Left colon (tissue), 2 donors: ENCODE results near the gene XAGE3. TPM values are rescaled to one million over a fixed set of nuclear protein-coding genes. Genes with fewer than 3 reads are reported as not detected.
"Not testable (repeated sequence)": the region's sequence is repeated elsewhere in the genome, so short reads cannot be mapped to it uniquely, and the experiment has no call there.

Experiments used
- ATAC-seq: fragments of 200-7000 bp; cut with Tn5 transposase; one replicate; pipeline ENCODE4 v1.9.1; 2020; ENCODE audit warnings: mild to moderate bottlenecking, moderate library complexity
- DNase-seq, 2 donors: peaks; one replicate each; pipeline ENCODE4 v3.0.0-alpha.2; 2020
- intact Hi-C, 2 donors: fragments of 100-400 bp; cut with DNase I in 1 of 2; cut with micrococcal nuclease in 1 of 2; formaldehyde crosslinking; loops; one replicate each; pipeline versions ENCODE4 v1.11.2 to v1.14.0; 2022; cut with DNase I, micrococcal nuclease
- long read RNA-seq: library from polyadenylated mRNA; unstranded; transcript quantifications from one replicate; pipeline ENCODE4 v2.0.0, GENCODE V29; 2021
- total RNA-seq, 2 donors: library from RNA; stranded (reverse); fragmentation: NEBNext Ultra II Directional; extraction: Animal tissue kit (Norgen Biotek cat#: 25700); gene quantifications; one replicate each; pipeline ENCODE4 v1.2.1, GENCODE V29; 2021
- donor health status: DM: no; HTN: no; CAD: no.
- donor health status: DM: yes; HTN: yes; CAD: no.

XAGE3 gene, protein sequence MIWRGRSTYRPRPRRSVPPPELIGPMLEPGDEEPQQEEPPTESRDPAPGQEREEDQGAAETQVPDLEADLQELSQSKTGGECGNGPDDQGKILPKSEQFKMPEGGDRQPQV
- total RNA-seq: not detected
- long read RNA-seq: 0 reads

GRCh38 chrX:52867610-52868348, at the start of gene XAGE3:
TSS of gene XAGE3 (minus strand) at chrX:52868083. CDS start at chrX:52867133, 950 bp downstream.
- no peak for ATAC-seq

GRCh38 chrX:52914704-52915103, 46.8 kb upstream of the XAGE3 start:
- DNase-seq, ATAC-seq, intact Hi-C loops: not testable (repeated sequence)

More at GRCh38 chrX:52867610-52868348, at the start of gene XAGE3:
- DNase-seq: no peak
- intact Hi-C loops: no loop called here

GRCh38 chrX:52913681-52914080, 45.8 kb upstream of the XAGE3 start:
- ATAC-seq, intact Hi-C loops, DNase-seq: not testable (repeated sequence)

GRCh38 chrX:52909313-52909969, 41.6 kb upstream of the XAGE3 start:
- intact Hi-C loops, ATAC-seq, DNase-seq: not testable (repeated sequence)

DNA sequence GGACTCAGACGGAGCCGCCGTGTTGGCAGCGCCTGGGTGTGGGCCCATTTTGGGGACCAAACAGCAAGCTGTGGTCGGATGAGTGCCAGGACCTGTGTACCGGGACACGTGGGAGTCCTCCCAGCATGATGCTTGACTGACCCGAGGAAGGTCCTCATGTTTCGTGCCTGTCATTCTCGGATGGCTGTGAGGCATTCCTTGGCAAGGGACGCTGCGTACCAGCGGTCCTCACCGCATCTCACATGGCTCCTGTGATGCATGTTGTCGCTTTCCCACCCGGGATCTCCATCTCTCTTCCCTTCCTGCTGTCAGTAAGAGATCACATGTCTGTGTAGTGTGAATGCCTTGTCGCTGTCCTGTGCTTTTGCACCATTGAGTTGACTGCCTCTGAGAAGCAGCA, 40.0 kb upstream of the XAGE3 start:
- intact Hi-C loops, ATAC-seq: not testable (repeated sequence)

DNA sequence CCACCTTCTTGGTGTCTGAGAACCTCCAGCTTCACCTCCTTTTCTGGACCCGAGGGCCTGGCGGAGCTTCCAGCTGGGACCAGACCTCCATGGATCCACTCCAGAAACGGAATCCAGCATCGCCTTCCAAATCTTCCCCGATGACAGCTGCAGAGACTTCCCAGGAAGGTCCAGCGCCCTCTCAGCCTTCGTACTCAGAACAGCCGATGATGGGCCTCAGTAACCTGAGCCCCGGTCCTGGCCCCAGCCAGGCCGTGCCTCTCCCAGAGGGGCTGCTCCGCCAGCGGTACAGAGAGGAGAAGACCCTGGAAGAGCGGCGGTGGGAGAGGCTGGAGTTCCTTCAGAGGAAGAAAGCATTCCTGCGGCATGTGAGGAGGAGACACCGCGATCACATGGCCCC, 39.3 kb upstream of the XAGE3 start:
- ATAC-seq, intact Hi-C loops, DNase-seq: not testable (repeated sequence)

More for the DNA sequence above, 40.0 kb upstream of the XAGE3 start:
- DNase-seq: not testable (repeated sequence)

DNA sequence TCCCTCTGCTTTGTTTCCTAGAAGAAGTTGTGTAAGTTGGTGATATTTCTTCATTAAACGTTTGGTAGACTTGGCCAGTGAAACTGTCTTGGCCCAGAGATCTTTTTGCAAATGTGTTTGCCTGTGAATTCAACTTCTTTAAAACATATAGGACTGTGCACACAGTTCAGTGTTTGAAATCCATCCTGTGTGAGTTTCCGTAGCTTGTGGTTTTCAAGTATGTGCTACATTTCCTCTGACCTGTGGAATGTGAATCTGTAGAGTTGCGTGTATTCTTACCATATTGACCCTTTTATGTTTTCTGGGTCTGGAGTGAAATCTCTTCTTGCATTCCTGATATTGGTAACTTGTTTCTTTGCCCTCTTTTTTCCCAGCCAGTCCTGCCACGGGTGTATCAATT, 38.2 kb upstream of the XAGE3 start:
- ATAC-seq, intact Hi-C loops, DNase-seq: not testable (repeated sequence)

- intact Hi-C loops, DNase-seq: not testable (repeated sequence)
- peak; percentile 96 for ATAC-seq
Measured at GRCh38 chrX:52905531-52905930, 37.6 kb upstream of the XAGE3 start.

GRCh38 chrX:52896855-52897709, 29.2 kb upstream of the XAGE3 start, which contains the start of gene FAM156B:
TSS of gene FAM156B (plus strand) at chrX:52897330. CDS start at chrX:52907226, 9,896 bp downstream.
- ATAC-seq: peak; percentile 87
- DNase-seq, intact Hi-C loops: not testable (repeated sequence)

GRCh38 chrX:52896438-52896837, 28.6 kb upstream of the XAGE3 start:
- ATAC-seq: not testable (repeated sequence)

GRCh38 chrX:52888090-52888489, 20.2 kb upstream of the XAGE3 start:
- ATAC-seq, DNase-seq, intact Hi-C loops: not testable (repeated sequence)

More at GRCh38 chrX:52896438-52896837, 28.6 kb upstream of the XAGE3 start:
- DNase-seq, intact Hi-C loops: not testable (repeated sequence)

DNA sequence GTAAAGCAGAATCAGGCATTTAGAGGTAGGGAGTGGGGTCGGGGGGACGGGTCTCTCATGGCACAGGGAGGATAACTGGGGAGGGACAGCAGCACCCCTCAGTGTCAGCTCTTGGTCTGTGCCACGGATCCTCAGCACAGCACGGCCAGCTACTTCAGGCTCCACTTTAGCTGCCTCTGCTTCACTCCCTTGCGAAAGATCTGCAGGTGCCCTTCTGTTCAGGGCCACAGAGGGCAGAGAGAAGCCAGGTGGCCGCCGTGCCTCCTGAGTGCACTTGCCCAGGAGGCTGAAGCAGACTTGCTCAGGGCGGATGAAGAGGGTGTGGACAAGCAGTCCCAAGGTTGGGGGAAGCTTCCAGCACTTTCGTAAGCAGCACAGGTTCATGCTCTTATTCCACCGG, 19.6 kb upstream of the XAGE3 start:
- intact Hi-C loops, ATAC-seq, DNase-seq: not testable (repeated sequence)

GRCh38 chrX:52876386-52876785, 8.5 kb upstream of the XAGE3 start:
- intact Hi-C loops, DNase-seq, ATAC-seq: not testable (repeated sequence)

GRCh38 chrX:52875436-52875835, 7.6 kb upstream of the XAGE3 start:
- ATAC-seq, intact Hi-C loops, DNase-seq: not testable (repeated sequence)

DNA sequence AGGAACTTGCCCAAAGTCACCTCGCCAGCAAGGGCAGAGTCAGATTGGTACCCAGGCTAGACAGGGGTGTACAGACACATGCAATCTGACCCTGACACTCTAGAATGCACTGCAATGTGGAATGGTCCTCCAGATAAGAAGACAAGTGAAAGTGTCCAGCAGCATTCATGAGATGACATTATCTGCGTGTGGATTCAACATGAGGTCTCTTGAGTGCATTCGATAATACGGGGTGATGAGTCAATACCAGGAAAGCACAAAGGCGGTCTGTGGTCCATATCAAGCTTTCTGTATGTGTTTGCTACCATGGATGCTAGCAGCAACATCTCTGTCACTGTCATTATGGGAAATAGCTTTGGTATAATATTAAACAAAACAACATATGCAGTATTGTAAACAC, 6.8 kb upstream of the XAGE3 start:
- DNase-seq (no peak), ATAC-seq (no peak)
- intact Hi-C loops: no loop called here

- intact Hi-C loops, DNase-seq, ATAC-seq: not testable (repeated sequence)
Measured at GRCh38 chrX:52873825-52874224, 5.9 kb upstream of the XAGE3 start.

- intact Hi-C loops: no loop called here
- no peak for DNase-seq
- ATAC-seq: no peak
Measured at GRCh38 chrX:52870046-52870445, 2.2 kb upstream of the XAGE3 start.

DNA sequence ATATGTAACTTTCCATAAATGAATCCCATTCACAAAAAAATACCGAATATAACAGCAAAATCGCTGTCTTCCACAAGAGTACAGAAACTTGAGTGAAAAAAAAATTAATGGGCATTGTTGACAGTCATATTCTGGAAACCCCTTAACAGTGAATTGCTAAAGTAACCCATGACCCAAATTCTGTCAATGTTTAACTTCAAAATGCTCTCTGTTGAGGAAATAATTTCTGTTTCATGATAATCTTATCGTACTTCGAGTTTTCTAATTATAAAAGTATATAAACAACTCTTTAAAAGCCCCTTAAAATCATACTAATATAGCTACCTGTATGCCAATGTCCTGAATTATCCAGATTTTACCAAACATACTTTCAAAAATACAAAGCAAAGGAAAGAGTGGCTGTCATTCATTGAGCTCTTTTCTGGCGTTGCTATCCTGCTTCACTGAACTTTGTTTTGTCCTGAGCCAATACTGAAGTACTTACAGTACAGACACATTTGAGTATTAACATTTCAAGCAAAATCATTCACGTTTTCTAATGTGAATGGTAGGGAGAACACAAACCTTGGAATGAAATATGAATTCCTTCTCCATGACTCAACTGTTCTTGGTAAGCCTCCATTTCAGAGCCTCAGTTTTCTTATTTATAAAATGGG, 2.4 kb downstream of the XAGE3 start:
- no peak for DNase-seq
- peak; percentile 71 for ATAC-seq
- intact Hi-C loops: no loop called here
